ENCODE results near the gene GRM2. TPM values are rescaled to one million over a fixed set of nuclear protein-coding genes. Genes with fewer than 3 reads are reported as not detected.

GRM2 gene
- total and polyA plus RNA-seq, 8 donors: 0.06 to 0.58 (median 0.26) TPM; not detected in 4

GRCh38 chr3:51684971-51685751 is 21.7 kb upstream of the GRM2 start:
- Histone ChIP-seq H3K9me3 (no peaks in the 10 kb centered on the region), H3K27ac (peak overlapping the region in 4 of 5 donors; percentile 58 to 75 (median 72)), H3K27me3 (no peaks in the 10 kb centered on the region), H3K4me3 (no peak overlapping the region), H3K36me3 (peaks cover 20 to 82% (median 77%) of the 10 kb centered on the region in 4 donors), H3K4me1 (peaks cover 18 to 56% (median 41%) of the 10 kb centered on the region in 4 donors)
- TF ChIP-seq POLR2AphosphoS5 (IDR thresholded peaks at IDR 0.05) (peak in 1 of 3 donors; percentile 9), EP300 (IDR thresholded peaks at IDR 0.05) (no peak), POLR2A (IDR thresholded peaks at IDR 0.05) (no peak)
- intact Hi-C loops (cut with DNase I; ENCODE audit: low total_unique reads): loop anchor here (5.0 kb wide), 1 partner anchor 183 kb away; the partner anchor contains the start of gene DCAF1
- no peak for DNase-seq
- 27 to 49% (median 36%) methylated on average over 7 of the region's 7 CpGs for WGBS, 5 donors

- Histone ChIP-seq H3K36me3 (peaks cover 20 to 87% (median 80%) of the 10 kb centered on the region in 4 donors), H3K4me1 (peaks cover 12 to 47% (median 32%) of the 10 kb centered on the region in 4 donors), H3K27me3 (no peaks in the 10 kb centered on the region), H3K4me3 (no peak overlapping the region), H3K9me3 (no peaks in the 10 kb centered on the region), H3K27ac (peak overlapping the region; percentile 39 to 75 (median 70))
- intact Hi-C loops (cut with DNase I; ENCODE audit: low total_unique reads): no loop called here
- 71 to 90% (median 81%) methylated on average over 4 of the region's 4 CpGs for WGBS, 5 donors
- DNase-seq: no peak
- TF ChIP-seq, protein P1, sequence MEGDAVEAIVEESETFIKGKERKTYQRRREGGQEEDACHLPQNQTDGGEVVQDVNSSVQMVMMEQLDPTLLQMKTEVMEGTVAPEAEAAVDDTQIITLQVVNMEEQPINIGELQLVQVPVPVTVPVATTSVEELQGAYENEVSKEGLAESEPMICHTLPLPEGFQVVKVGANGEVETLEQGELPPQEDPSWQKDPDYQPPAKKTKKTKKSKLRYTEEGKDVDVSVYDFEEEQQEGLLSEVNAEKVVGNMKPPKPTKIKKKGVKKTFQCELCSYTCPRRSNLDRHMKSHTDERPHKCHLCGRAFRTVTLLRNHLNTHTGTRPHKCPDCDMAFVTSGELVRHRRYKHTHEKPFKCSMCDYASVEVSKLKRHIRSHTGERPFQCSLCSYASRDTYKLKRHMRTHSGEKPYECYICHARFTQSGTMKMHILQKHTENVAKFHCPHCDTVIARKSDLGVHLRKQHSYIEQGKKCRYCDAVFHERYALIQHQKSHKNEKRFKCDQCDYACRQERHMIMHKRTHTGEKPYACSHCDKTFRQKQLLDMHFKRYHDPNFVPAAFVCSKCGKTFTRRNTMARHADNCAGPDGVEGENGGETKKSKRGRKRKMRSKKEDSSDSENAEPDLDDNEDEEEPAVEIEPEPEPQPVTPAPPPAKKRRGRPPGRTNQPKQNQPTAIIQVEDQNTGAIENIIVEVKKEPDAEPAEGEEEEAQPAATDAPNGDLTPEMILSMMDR (IDR thresholded peaks at IDR 0.05): no peak
- TF ChIP-seq POLR2AphosphoS5 (IDR thresholded peaks at IDR 0.05) (no peak), POLR2A (IDR thresholded peaks at IDR 0.05) (no peak), EP300 (IDR thresholded peaks at IDR 0.05) (no peak)
Observed at GRCh38 chr3:51686056-51686455, 20.8 kb upstream of the GRM2 start.

GRCh38 chr3:51686512-51687215 is 20.2 kb upstream of the GRM2 start:
- Histone ChIP-seq H3K4me1 (peaks cover 6 to 41% (median 26%) of the 10 kb centered on the region in 4 donors), H3K4me3 (no peak overlapping the region), H3K9me3 (no peaks in the 10 kb centered on the region), H3K27me3 (no peaks in the 10 kb centered on the region), H3K36me3 (peaks cover 20 to 90% (median 86%) of the 10 kb centered on the region in 4 donors), H3K27ac (peak overlapping the region; percentile 39 to 75 (median 70))
- DNase-seq: peak; percentile 55 to 79
- WGBS, 5 donors: 62 to 70% (median 63%) methylated on average over 10 of the region's 10 CpGs
- TF ChIP-seq EP300 (IDR thresholded peaks at IDR 0.05) (no peak), POLR2A (IDR thresholded peaks at IDR 0.05) (no peak), POLR2AphosphoS5 (IDR thresholded peaks at IDR 0.05) (no peak)
- TF ChIP-seq, protein P1 (IDR thresholded peaks at IDR 0.05): no peak
- intact Hi-C loops (cut with DNase I; ENCODE audit: low total_unique reads): no loop called here

DNA sequence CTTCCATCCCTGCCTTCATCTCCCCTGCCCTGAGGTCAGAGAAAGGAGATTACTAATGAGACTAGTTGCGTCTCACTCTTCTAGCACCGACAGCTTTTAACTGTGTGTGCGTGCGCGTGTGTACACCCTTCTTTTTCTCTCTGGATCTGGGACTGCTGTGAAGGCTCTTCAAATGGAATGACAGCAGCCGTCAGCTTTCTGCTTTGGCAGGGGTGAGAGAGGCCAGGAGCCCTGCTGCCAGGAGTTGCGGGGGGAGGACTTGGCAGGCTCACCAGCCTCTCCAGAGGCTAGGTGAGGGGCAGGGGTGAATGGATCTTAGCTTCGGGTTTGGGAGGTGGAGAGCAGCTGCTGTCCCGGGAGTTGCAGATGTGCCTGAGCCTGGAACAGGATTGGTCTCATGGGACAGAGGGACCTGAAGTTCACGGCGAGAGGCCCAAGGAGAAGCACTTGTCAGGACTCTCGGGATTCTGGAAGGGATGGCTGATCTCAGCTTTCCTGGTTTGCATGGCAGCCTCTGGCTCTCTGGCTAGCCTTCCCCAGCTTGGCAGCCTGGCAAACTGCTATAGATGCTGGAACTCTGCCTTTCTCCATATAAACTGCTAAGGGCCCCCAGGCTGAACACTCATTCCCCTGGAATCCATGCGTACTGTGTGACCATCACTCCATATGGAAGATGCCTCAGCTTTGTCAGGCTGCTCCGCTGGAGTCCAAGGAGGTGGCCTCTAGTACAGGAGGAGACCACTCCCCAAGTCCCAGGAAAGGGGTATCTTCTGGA is 19.2 kb upstream of the GRM2 start:
- DNase-seq: no peak
- H3K27ac ChIP-seq: peak overlapping the region in 4 of 5 donors; percentile 58 to 75 (median 72)
- H3K4me3 ChIP-seq: no peak overlapping the region
- intact Hi-C loops (cut with DNase I; ENCODE audit: low total_unique reads): no loop called here
- WGBS, 5 donors: 82 to 86% (median 85%) methylated on average over 13 to 14 of the region's 14 CpGs
- peaks cover 20 to 97% (median 95%) of the 10 kb centered on the region in 4 donors for H3K36me3 ChIP-seq
- TF ChIP-seq EP300 (IDR thresholded peaks at IDR 0.05): no peak
- no peak for TF ChIP-seq POLR2AphosphoS5 (IDR thresholded peaks at IDR 0.05)
- TF ChIP-seq POLR2A (IDR thresholded peaks at IDR 0.05): no peak
- TF ChIP-seq, protein P1 (IDR thresholded peaks at IDR 0.05): no peak
- H3K9me3 ChIP-seq: no peaks in the 10 kb centered on the region
- H3K27me3 ChIP-seq: no peaks in the 10 kb centered on the region
- peaks cover 3 to 31% (median 19%) of the 10 kb centered on the region in 4 donors for H3K4me1 ChIP-seq
